GM19395 (cell line): ENCODE results near the gene OR52K1.

Experiments
- ATAC-seq: cut with Tn5 transposase; IDR thresholded peaks from one replicate; pipeline ENCODE4 v1.9.1; 2021; ENCODE audit warnings: mild to moderate bottlenecking, moderate library complexity; ENCODE audit not compliant: unreplicated experiment

OR52K1 gene

DNA sequence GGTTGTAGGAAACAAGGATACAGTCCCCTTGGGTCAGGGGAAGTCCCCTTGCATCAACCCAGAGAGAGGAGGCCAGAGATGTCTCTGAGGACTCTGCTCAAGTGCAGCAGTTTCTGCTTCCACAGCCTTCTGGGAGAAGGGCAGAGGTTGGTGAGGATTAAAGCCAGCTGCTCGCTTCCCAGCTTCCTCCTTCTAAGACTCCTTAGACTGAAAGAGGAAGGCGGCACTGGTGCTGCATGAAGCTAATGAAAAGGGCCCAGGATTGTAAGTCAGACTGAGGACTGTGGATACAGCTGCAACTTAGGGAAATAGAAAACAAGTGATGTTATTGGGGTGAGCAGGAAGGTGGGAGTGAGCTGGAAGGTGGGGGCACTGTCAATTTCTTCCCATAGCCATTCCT is at the start of gene OR52K1:
Gene OR52K1 (plus strand): TSS at position 202 of the 400 bp plus-strand sequence. CDS start 6,255 bp downstream, outside the sequence.
- ATAC-seq, result no peak

DNA sequence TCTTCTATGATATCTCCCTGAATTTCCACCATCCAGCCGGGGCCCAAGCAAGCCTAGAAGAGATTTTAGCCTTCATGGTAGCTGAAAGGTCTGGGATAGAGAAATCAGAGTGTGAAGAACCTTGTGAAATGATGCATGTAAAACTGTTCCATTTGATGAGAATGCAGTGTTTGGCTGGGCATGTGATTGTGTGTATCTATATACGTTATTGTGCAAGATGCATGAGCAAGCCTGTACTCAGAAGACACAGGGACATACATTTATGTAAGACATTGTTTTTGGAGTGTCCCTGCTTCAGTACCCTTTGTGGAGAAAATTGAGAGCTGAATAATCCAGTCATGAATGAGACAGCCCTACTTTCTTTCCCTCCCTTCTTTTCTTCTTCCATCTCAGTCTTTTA is 48.6 kb upstream of the OR52K1 start:
- no peak for ATAC-seq

DNA sequence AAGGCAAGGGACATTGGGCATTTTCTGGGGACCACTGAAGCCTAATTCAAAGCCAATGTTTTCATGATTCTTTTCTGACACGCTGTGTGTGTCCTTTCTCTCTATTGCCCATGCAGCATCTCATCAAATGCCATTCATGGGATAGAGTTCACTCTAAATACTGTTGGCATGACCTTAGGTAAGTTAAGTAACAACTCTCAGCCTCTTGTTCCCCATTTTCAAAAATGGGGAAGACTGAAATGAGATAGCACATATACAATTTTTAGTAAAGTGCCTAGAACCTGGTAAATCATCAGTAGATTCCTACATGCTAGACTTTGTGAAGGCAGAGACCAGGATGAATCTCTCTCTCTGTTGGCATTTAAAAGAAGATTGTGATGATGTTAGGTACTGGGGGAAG is 46.0 kb upstream of the OR52K1 start:
- ATAC-seq, result no peak

DNA sequence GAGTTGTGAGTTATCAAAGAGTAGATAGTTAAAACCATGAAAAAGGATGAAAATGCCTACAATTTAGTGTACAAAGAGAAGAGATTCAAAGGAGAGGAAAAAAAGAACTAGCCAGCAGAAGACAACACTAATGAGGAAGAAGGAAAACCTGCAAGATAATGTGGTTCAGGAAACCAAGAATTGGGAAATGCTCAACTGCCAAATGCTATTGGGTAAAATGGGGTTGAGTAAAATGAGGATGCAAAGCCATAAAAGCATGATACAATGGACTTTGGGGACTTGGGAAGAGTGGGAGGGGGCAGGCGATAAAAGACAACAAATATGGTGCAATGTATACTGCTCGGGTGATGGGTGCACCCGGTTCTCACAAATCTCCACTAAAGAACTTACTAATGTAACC is 40.9 kb upstream of the OR52K1 start:
- ATAC-seq, result no peak

DNA sequence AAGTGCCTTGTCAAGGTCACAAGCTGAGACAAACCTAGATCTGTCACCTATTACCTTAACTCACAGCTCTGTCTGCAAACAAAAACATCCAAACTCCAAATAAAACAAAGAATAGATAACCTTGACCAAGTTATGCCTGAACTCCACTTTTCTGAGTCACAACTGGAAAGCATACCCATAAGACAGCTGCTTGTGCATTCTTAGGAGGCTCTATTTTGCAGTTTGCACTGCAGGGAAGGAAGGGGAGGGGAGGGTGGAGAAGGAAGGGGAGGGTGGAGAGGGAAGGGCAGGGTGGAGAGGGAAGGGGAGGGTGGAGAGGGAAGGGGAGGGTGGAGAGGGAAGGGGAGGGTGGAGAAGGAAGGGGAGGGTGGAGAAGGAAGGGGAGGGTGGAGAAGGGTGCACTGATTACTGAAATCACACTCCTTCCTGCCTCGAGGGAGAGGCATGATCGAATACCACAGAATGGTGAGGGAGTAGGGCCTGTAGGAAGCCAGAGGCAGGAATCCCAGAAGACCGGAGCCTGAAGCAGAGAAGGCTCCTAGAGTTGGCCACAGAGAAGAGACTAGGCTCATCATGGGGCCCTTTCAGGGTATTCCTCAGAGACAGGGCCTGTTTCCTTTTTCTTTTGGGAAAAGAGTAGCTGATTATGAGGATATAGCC is 39.1 kb upstream of the OR52K1 start:
- ATAC-seq, result no peak

DNA sequence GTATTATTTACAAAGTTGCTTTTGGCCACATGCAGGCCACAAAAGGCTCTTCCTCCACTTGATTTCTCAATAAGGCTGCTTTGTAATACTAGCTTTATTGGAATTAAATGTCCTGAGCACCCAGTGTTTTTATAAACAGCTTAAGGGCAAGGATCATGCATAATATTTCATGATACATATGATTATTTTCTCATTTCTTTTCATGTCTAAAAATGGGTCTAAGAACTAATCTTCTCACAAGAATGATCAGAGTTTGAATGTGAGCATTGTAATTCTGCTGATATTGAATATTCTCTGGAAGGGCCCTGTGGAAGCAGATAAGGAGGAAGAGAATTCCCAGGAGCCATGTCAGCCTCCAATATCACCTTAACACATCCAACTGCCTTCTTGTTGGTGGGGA is 33.5 kb upstream of the OR52K1 start, which contains the start of gene OR52K2:
Gene OR52K2 (plus strand): TSS at position 301 of the 400 bp plus-strand sequence. CDS start 45 bp downstream, at position 346.
- ATAC-seq, result no peak

DNA sequence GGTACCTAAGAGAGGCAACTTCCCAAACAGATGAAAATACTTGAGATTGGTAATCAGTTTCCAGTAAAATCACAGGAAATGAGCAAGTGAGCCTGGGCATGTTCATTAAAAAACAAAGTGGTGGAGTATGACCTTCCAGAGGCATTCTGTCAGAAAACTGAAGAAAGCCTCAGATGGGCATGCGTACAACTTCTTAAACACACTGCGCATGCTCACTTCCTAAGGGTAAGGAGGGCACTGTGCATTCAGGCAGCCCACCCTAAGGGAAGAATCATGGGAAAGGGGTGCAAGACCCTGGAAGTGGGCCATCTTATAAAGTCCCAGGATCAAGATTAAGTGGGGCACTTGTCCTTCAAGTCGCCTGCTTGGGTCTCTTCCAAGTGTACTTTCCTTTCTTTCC is 29.3 kb upstream of the OR52K1 start:
- no peak for ATAC-seq

DNA sequence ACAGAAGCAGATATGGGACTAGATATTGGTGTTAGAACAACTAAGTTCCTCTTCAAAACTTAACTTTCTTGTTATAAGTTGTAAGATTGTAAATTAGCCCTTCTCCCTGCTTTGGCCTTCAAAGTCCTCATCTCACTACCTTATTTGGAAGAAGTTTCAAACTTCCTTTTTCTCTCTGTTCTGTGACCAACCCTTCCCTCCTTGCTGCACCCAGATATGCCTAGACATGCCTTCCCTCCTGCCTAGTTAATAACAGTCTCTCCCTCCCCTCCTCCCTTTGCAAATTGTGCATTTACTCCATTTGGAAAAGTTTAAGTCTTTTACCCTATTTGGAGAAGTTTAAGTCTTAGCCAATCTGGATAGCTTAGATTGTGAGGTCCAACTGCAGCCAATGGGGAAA is 28.4 kb upstream of the OR52K1 start:
- no peak for ATAC-seq

DNA sequence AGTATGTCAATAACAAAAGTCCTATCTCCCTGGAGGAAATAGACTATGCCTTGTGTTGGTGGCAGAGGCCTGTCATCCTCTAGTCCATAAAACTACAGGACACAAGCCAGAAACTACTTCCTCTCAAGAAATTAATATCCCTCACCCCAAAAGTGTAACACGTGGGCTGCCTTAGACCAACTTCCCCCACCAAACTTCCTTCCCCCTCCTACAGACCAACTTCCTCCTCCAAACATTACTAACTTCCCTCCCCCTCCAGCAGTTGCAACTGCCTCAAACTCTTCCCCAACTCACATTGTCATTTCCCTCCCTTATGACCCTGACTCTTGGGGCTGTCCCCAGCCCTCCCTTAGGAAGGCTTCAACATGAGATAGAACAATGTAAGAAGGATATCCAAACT is 27.0 kb upstream of the OR52K1 start:
- no peak for ATAC-seq

DNA sequence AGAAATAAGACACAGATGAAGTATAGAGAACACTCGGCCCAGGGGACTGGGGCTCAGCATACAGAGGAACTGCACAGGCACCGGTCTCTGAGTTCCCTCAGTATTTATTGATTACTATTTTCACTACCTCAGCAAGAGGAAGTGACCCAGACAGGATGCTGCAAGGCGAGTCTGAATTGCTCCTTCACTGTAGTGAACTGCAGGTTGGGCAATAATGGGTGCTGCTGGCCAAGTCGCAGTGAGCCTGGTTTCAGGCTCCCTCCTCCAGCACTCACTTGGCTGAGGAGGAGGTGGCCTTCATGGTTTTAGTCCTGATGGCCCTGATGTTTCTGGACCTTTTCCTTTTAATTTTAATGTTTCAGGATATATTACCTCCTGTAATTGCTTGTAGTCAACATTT is 22.9 kb upstream of the OR52K1 start:
- ATAC-seq, result peak; percentile 97

DNA sequence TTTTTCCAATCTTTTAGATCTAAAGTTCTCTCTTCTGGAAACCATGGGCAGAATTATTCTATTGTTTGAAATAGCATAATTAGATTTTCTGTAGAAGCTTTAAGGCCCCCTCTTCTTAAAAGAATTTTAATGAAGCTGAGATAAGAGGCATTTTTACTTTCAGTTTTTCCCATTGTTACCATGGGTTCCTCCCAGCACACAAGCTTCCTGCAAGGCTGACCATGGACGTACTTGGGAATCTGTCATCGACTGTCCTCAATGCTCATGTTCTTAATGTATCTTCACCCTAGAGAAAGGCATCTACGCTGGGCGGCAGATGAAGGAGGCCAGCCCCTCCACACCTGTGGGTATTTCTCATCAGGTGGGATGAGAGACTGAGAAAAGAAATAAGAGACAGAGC is 22.3 kb upstream of the OR52K1 start:
- ATAC-seq, result no peak

DNA sequence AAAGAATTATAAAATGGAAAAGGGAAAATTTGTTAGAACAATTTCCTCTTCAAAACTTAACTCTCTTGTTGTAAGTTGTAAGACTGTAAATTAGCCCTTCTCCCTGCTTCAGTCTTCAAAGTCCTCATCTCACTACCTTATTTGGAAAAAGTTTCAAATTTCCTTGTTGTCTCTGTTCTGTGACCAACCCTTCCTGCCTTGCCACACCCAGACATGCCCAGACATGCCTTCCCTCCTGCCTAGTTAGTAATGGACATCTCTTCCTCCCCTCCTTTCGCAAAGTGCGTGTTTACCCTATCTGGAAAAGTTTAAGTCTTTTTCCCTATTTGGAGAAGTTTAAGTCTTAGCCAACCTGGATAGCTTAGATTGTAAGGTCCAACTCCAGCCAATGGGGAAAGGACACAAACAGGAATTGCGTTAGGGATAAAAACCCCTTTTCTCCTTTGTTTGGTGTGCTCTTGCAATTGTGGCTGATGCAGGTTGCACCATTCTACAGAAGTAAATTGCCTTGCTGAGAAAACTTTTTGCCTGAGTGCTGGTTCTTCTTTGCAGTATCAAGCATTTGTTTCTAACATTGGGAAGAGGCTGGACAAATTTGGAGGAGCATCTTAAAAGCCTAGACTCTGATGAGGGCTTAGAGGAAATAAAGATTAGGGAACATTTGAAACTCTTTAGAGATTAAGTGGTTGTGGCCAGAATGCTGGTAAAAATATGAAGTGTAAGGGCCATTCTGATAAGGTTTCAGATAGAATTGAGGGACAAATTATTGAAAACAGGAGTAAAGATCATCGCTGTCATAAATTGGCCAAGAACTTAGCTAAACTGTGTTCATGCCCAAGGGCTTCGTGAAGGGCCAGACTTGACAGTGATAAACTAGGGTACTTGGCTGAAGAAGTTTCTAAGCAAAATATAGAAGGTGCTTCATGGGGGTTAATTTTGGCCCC is 18.0 kb upstream of the OR52K1 start:
- no peak for ATAC-seq

DNA sequence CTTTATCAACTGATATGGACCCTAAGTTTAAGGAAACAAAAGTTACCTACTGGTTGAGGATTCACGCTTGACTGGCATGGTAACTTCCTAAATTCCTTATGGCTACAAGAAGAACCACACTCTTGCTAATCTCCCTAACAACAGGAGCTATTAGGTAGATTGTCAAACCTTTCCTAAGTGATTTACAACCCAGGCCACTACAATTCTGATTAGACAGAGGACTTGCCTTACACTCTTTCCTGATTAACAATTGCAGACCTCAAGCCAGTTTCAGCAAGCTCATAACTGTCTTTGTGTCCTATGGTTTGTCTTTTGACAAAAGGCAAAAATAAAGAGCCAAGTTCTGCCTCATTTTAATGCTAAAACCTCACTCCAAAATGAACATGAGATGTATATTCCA is 17.0 kb upstream of the OR52K1 start:
- no peak for ATAC-seq

DNA sequence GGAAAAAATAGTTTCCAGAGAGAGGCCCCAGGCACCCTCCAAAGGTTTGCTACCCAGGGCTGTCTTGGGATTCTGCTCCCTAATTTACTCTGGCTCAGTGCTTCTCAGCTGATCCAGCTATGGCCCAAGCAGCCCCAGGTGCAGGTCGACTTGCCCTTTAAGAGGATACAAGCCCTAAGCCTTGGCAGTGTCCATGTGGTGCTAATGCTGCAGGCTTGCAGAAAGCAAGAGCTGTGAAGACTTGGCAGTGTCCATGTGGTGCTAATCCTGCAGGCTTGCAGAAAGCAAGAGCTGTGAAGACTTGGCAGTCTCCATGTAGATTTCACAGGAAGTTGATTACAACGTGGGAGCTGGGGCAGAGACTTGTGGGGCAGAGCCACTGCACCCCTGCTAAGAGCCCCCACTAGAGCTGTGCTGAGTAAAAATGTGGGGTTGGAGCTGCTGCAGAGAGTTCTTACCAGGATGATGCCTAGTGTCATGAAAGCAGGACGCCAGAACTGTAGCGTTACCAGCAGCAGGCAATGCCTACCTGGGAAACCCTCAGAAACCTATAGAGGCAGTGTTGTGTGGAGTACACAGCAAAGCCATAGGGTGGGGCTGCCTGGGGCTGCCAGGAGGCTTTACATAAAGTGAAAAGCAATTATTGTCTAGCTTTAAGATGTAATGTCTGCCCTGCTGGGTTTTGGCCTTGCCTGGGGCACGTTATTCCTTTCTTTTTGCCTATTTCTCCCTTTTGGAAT is 16.1 kb upstream of the OR52K1 start:
- no peak for ATAC-seq

DNA sequence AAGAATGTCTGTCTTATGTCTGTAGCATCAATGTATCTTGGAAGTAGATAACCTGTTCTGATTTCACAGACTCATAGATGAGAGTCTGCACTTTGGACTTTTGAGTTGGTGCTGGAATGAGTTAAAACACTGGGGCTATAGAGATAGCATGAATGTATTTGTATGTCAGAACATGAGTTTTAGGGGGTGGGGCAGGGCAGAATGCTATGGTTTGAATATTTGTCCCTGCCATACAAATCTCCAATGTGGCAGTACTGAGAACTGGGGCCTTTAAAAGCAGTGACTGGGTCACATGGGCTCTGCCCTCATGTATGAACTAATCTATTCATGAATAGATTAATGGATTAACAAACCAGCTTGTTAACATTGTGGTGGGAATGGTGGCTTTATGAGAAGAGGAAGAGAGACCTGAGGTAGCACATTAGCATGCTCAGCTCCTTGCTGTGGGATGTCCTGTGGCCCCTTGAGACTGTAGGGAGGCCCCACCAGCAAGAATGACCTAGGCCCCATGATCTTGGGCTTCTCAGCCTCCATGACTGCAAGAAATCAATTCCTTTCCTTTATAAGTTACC is 15.5 kb upstream of the OR52K1 start:
- no peak for ATAC-seq

DNA sequence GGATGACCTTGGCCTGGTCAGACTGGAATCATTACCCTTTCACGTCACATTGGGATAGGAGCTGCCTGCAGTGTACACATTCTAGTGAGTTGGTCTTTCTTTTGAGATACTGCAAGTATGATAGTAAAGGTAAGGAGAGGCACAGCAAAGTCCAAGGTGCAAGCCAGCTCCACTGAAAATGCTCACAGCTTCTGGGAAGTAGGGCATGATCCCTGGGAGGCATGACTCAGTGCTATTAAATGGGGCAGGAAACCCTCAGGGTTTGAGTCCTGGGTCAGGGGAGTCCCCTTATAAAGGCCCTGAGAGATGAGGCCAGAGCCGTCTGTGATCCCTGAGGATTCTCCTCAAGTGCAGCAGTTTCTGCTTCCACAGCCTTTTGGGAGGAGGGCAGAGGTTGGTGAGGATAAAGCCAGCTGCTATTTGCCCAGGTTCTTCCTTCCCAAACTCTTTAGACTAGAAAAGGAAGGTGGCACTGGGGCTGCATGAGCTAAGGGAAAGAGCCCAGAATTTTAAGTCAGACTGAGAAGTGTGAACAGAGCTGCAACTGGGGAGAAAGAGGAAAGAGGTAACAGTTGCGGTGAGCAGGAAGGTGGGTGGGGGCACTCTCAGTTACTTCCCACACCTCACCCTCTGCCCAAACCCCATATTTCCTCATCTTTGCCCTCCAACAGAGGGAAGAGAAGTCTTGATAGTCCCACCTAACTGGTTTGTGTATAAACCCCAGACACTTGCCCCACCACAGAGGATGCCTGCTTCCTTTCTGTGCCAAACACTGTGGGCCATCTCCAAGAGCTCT is 14.4 kb upstream of the OR52K1 start:
- no peak for ATAC-seq

DNA sequence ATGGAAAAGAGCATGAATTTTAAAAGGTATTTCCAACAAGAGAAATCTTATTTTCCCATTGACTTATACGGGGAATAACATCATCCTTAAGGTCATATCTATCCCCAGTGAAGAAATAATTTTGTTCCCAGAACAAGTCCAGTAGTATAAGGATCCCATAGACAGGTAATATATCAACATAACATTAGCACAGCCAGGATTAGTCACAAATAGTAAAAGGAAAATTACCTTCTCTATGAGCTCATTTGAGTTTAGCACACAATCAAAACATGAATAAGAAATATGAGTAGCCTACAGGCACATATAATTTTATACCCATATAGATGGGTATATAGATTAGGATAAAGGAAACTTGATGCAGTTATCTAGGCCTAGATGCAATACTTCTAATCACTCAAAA is 2.8 kb upstream of the OR52K1 start:
- no peak for ATAC-seq

DNA sequence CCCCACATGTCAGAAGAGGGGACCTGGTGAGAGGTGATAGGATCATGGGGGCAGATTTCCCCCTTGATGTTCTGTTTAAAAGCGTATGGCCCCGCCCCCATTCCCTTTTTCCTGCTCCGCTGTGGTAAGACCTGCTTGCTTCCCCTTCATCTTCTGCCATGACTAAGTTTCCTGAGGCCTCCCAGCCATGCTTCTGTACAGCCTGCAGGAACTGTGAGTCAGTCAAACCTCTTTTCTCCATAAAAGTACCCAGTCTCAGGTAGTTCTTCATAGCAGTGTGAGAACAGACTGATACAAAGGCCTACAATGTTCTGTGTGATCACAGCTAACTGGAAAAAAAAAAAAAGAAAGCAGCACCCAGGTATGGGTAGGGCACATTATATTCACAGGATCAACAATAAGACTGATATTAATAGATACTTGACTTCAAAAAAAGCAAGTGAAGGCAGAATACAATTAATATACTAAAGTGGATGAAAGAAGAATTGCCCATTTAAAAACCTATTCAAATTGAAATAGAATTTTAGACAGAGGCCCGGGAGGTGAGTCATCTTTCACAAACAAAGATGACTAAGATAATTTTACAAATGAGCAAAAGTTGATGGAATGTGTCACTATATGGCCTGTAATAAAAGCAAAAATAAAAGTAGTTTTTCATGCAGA is 1.7 kb upstream of the OR52K1 start:
- ATAC-seq, result no peak

DNA sequence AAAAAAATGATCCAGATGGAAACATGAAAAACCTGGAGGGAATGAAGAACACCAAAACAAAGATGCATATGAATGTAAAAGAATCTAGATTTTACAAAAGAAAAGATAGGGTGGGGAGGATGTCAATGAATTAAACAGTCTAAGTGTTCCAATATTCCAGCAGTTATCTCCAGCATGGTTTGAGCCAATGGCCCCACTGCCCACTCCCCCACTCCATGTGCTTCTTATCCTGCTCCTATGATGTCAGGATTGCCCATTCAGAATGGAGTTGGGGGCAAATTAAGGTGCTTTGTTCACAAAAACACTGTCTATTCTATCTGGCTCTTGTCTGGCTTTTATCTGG is 1.2 kb upstream of the OR52K1 start:
- ATAC-seq, result no peak

DNA sequence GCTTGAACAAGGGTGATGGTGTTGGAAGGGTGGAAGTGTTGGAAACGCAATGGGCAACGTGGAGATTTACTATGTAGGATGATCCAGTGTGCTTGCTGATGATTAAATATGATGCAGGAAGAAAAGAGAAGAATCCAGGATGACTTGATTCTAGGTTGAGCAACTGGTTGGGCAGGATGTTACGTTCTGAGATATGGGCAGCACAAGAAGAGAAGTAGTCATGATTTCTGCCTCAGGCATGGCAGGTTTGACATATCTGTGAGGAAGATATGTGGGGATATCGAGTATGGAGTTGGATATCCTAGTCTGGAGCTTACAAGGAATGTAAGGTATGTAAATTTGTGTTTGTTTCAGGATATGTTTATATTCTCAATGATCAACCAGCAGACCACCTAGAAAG is 1.9 kb downstream of the OR52K1 start:
- no peak for ATAC-seq
